ENCODE measurements around the gene POLR3C. TPM values are rescaled to one million over a fixed set of nuclear protein-coding genes. Genes with fewer than 3 reads are reported as not detected.

POLR3C gene
- total and polyA plus RNA-seq, 2 of the 4 experiments (the other 2 are of a cell fraction) = 47.0 to 94.1 TPM

- Histone ChIP-seq H3K79me1 (ENCODE audit: low read depth in 1 of 2, low read length in 2 of 2) (peaks cover 31 to 58% of the 10 kb centered on the region in 2 experiments), H2AFZ (replicated peaks; ENCODE audit: low read length, poor library complexity) (no peak overlapping the region), H3K27me3 (ENCODE audit: control insufficient read depth, insufficient read depth, low read length) (no peaks in the 10 kb centered on the region), H3K27ac (ENCODE audit: insufficient read depth, low read length) (no peak overlapping the region), H3K18ac (ENCODE audit: low read depth, low read length) (no peak overlapping the region), H2BK15ac (ENCODE audit: low read depth, low read length) (no peak overlapping the region), H3K56ac (ENCODE audit: extremely low read depth, insufficient read depth, low read length) (no peak overlapping the region), H2BK5ac (ENCODE audit: low read depth, low read length, poor library complexity, severe bottlenecking) (no peak overlapping the region), H3K4ac (ENCODE audit: low read depth, low read length) (no peak overlapping the region), H3K9me3 (ENCODE audit: control insufficient read depth, insufficient read depth, low read length) (no peaks in the 10 kb centered on the region), H4K8ac (ENCODE audit: low read depth in 2 of 2, low read length in 2 of 2) (no peak overlapping the region), H3K14ac (replicated peaks; ENCODE audit: low read depth, low read length) (no peak overlapping the region), H2BK20ac (ENCODE audit: low read depth, low read length) (no peak overlapping the region), H3K4me2 (ENCODE audit: low read depth, low read length) (no peak overlapping the region), H2AK5ac (ENCODE audit: low read depth, low read length) (no peak overlapping the region), H2AK9ac (replicated peaks; ENCODE audit: low read depth, low read length, poor library complexity) (no peak overlapping the region), H3K36me3 (ENCODE audit: control insufficient read depth, insufficient read depth, low read length) (peaks cover 6% of the 10 kb centered on the region), H3K9me1 (ENCODE audit: insufficient read depth, low read length) (peaks cover 11% of the 10 kb centered on the region), H2BK120ac (ENCODE audit: low read depth, low read length) (no peak overlapping the region), H4K5ac (ENCODE audit: low read depth, low read length) (no peak overlapping the region), H3K9ac (ENCODE audit: low read depth, low read length) (no peak overlapping the region), H3K23ac (ENCODE audit: low read depth, low read length) (no peak overlapping the region), H3K4me3 (ENCODE audit: insufficient read depth, low read depth, low read length) (no peak overlapping the region), H4K91ac (ENCODE audit: insufficient read depth, low read depth, low read length) (no peak overlapping the region), H3K4me1 (ENCODE audit: control insufficient read depth, insufficient read depth, low read length) (peaks cover 11% of the 10 kb centered on the region), H4K20me1 (ENCODE audit: insufficient read depth, low read length) (peaks cover 3% of the 10 kb centered on the region; the same call in 1 of the 2 replicates)
- DNase-seq = no peak
- ChIA-PET POLR2A (ENCODE audit: unreplicated experiment) (no interaction called here), CTCF (interaction anchor here (0.6 kb wide), 1 partner anchor 16 kb away, joined by 3 read pairs; no protein-coding TSS in a partner anchor)
- intact Hi-C loops (cut with micrococcal nuclease) (no loop called here), dilution Hi-C loops (cut with HindIII; ENCODE audit: low sequenced_read_pairs, unreplicated experiment) (no loop called here), in situ Hi-C loops (cut with MboI; ENCODE audit: low sequenced_read_pairs) (no loop called here)
- no CpG with 5 or more reads among the region's 1 CpG for WGBS, 2 experiments (ENCODE audit: extremely low coverage in 2 of 2, insufficient read length in 1 of 2)
- no peak for ATAC-seq (ENCODE audit: low read depth)
- BruUV-seq (replicated peaks) = no TSS peak
- TF ChIP-seq CTCF (conservative IDR thresholded peaks at IDR 0.05; ENCODE audit: low read depth, low read length) (no peak), RFX5 (IDR thresholded peaks at IDR 0.05; ENCODE audit: low read depth, low read length) (no peak), SMC3 (IDR thresholded peaks at IDR 0.05; ENCODE audit: low read depth, low read length) (no peak), MAZ (IDR thresholded peaks at IDR 0.05; ENCODE audit: borderline replicate concordance, low read depth, low read length) (no peak)
Observed at GRCh38 chr1:145778146-145778540, 45.9 kb upstream of the POLR3C start.
